Activated T-helper 1 cell treated with anti-CD3 and anti-CD28 coated beads, Interleukin-2, amount 50 U/mL, for 16 hours (primary cell): ENCODE results near the gene CALR3.
"Not testable (repeated sequence)": the region's sequence is repeated elsewhere in the genome, so short reads cannot be mapped to it uniquely, and the experiment has no call there.

Experiments
- DNase-seq, 2 donors: peaks; one replicate each; pipeline ENCODE4 v3.0.0-alpha.2; 2020; ENCODE audit warnings: low read depth in 1 of 2, low spot score in 1 of 2

The CALR3 gene

DNA sequence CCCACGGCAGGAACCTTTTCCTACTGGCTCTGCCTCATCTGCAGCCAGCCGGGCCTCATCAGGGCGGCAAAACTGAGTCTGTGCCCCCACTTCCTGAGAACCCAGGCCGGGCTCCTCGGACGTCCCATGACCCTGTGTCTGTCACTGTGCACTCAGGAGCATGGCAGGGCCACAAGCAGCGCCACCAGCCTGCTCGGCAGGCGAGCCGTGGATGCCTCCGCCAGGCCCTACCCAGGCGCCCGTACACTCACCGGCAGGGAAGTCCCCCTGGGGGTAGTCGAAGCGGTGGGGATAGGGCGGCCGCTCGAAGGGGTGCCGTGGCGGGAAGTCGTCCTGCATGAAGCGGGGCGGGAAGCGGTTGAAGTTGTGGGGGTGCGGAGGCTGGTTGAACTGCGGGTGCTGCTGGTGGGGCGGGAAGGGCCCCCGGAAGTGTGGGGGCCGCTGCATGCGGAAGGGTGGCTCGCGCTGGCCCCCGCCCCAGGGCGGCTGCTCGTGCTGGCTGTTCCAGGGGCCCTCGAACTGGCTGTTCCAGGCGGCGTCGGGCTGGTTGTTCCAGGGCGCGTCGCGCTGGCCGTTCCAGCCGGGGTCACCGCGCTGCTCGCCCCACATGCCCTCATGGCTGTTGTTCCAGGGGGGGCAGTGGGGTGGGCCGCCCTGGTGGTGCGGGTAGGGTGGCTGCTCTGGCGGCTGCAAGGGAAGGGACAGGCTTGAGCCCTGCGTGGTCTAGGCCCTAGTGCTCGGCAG, 29.2 kb upstream of the CALR3 start:
- DNase-seq = no peak

DNA sequence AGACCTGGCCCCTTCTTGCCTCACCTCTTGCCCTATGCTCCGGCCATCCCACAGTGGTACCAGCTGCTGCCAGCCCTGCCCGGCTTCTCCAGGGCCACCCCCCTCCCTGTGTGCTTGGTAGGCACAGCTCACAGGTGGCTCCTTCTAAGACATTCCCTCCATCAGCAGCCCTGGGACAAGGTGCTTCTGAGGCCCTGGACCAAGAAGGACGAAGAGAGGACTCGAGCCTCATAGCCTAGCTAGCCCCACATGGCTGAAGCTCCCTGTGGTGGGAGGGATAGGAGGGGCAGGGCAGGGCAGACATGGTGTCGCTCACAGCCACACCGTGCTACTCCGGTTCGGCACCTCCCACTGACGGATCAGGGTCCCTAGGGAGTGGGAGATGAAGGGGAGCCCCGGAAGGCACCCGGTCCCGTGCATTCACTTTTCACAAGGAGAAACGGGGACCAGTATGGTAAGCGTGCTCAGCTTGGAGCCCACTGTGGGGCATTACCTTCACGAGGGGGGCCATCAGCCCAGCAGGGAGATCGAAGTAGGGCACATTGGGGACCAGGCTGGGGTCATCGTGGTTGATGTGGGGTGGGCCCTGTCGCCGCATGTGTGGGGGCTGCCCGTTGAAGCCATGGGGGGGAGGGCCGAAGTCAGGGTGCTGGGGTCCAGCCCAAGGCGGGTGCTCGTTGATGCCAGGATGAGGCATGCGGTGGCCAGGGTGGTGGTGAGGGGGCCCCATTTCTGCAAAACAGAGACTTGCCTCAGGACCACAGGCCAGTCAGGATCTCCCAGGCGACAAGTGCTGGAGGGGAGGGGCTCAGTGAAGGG, 26.8 kb upstream of the CALR3 start:
- DNase-seq = no peak

DNA sequence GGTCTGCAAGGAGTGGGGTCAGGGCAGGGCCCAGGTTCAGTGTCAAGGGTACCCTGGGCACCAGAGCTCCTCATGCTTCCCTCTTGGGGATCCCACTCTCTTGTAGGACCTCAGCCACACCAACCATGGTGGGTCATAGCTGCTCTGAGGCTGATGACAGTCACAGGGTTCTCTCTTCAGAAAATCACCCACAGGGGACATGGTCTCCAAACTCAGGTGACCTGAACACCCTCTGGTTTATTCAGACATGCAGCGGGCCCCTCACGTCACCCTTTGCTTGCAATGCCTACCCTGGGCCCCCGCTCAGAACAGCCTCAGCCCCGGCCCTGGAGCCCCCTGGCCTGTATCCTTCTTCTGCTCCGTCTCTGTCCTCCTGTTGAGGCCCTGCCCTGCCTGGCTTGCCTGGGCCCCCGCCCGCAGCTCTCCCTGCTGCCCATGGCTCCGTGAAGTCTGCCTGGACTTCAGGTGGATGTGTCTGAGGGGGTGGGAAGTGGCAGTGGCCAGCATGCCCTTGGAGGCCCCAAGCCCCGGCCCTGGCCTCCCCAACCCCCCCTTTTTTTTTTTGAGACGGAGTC, 25.8 kb upstream of the CALR3 start:
- no peak for DNase-seq

DNA sequence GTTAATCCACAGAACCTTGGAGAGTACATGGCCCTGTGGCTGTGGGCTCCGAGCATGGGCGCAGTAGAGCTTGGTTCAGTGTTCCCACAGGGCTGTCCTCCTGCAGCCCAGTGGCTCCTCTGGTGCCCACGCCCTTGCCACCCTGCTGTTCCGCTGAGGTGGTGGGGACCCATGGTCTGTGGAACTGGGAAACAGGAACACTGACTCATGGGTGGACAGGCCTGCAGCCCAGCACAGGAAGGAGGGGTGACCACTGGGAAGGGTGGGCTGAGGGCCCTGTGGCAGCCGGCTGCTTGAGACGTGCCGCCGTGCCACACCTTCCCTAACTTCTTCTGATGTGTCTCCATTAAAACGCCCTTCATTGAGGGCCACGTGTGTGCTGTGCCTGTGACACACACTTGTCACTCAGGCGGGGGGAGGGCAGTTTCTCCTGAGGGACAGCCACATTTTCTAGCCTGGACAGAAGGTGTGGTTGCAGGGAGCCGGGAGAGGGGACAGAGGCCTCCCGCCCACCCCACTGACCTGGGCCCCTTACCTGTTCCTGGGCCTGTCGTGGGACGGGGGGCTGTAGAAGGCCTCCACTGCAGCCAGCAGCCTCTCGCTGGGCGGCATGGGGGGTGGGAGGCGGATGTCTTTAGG, 25.1 kb upstream of the CALR3 start:
- DNase-seq = no peak

DNA sequence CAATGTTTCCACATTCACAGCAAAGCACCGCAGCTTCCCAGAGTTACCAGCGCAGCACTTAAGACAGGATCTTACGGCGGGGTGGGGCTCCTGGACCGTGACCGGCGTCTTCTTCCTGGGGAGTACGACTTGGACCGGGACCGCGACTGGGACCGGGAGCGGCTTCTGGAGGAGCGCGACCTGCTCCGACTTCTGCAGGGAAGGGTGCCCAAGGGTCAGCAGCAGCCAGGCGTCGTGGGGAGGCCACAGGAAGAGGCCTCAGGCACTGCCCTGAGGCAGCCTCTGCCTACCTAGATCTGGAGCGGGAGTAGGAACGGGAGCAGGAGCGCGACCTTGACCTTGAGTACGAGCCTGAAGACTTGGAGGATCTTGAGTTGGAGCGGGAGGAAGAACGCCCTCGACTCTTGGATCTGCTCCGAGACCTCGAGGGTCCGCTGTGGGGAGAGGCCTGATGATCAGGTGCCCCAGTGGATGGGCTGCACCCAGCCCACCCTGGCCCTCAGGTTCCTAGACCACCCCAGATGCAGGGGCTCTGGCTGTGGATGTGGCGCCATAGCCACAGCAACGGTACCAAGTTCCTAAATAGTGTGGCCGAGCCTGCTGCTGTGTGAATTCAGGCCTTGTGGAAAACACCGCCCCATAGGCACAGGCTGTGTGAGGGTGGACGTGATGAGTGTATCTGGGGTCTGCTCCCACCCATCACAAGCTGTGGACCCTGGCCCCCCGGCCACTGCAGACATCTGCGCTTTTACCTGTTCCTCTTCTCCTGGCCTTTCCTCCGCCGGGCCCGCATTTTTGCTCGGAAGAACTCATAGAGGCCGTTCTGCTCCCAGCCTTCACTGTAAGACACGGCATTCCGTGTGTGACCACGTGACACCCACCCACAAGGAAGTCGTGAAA, 24.4 kb upstream of the CALR3 start:
- DNase-seq = no peak

DNA sequence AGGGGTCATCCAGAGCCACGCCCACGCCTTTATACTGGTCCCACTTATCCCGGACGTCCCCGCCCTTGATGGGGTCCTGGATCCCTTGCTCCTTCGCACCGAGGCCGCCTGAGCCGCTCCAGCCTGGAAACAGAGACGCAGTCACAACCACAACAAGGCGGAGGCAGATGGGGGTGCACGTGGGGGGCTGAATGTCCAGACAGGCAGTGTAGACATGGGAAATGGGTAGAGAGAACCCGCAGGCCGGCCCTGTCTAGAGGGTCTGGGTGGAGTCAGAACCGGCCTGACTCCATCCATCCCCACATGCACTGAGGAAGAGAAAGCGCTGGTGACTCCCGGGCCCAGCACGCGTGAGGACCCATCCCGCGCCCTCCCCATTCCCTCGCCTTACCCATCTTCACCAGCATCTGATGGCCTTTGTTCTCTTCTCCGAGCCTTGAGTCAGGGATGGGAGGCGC, 23.3 kb upstream of the CALR3 start:
- no peak for DNase-seq

DNA sequence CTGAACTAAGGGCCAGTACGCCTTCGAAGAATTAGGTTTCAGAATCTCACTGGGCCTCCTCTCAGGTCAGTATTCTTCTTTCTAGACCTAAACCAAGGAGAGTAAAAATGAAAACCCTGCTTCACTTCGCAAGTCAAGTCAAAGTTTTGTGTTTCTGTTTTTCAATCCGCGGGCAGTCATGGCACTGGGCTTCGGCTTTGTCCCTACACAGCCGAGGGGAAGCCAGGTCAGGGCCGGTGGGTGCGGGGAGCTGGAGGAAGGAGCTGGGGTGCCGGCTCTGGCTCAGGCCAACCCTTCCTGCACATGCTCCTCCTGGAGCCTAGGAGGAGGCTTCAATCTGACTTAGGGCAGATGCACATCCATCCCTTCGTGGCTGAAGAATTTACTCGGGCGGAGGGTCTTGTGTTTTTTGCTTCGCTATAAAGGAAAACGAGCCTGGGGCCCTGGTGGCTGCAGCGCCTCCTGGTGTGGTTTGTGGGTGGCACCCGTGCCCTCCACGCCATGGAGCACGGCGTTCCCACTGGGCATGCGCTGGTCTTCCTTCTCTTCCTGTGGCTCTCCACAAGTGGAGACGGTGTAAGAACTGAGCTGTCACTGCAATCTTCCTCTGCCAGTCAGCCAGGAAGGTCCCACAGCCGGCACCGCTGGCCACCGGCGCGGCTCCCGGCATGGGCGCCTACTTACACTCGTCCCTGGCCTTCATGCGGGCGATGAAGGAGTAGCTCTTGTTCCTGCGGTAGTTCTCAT, 22.7 kb upstream of the CALR3 start:
- no peak for DNase-seq

DNA sequence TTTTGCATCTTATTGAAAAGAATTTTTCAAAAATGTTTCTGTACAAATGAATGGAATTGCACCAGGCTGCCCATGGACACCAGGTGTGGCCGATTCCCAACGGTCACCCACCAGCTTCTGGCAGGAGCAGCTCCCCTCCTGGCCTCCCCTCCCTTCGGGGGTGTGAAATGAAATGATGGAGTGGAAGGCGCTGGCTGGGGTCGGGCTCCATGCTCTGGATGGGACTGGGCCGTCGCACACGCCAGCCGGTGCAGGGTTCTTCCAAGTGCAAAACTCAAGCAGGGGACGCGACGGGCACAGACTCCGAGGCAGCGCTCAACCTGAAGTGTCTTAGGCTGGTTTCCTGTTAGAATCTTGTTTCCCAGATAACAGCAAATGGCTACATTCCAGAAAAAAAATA, 22.1 kb upstream of the CALR3 start:
- no peak for DNase-seq

DNA sequence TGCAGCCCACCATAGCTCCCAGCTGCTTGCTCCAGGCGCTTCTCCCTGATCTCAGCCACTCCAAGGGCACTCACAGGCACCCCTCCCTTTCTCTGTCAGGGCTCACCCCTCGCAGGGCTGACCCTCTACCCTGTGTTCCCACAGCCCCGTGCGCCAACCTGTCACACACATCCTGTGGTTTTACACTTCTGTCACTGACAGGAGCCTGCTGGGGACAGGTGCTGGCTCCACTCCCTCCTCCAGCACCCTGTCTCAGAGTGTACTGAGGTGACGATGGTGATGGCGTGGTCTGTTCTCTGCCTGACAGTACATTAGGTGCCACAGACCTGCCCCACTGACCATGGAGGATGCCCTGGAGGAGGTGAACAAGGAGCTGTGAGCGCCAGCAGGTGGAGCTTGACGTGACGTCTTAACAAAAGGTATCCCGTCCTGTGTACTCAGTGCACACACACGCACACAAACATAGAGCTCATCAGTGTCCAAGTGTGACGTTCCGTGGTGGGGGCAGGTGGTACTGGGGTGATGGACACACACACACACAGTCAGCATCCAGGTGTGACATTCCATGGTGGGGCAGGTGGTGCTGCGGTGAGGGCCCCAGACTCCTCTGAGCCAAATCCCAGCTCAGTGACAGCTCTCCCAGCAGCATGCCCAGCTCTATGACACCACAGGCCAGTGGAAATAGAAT, 21.1 kb upstream of the CALR3 start:
- no peak for DNase-seq

DNA sequence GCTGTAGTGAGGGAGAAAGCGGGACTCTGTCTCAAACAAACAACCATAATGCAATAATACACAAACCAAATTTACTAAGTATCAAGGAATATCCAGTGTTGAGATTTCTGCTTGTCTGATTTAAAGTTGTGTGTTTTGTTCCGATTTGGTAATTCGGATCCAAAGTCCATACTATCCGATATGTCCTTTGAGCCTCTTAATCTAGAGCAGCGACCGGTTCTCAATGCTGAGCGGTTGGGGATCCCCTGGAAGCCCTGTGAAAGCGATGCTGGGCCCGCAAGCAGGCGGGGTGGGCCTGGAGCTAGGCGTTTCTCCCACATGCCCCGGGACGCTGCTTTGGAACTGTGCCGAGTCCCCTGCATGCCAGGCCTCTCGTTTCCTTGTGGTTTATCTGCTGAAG, 20.4 kb upstream of the CALR3 start:
- no peak for DNase-seq

DNA sequence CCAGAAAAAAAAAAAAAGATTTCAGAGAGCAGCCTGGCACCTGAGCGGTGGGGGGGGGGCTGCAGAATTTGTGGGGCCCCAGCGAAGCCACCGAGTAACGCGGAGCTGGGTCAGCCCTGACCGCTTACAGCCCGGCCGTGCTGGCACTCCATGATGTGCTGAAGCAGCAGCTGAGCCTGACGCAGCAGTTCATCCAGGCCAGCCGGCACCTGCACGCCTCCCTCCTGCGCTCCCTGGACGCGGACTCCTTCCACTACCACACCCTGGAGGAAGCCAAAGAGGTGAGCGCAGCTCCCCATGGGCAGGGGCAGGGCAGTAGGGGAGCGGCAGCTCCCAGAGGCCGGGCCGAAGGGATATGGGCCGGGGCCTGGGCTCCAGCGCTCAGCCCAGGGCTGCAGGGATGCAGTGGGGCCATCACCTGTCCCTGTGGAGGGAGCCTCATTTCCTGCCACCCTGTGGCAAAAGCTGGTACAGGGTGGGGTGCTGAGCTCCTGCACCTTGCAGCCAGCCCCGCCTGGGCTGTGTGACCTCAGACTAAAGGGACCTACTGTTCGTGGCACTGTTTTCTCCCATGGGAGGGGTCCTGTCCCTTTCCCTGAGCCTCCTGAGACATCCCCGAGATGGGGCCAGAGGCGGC, 18.5 kb upstream of the CALR3 start:
- DNase-seq = no peak

DNA sequence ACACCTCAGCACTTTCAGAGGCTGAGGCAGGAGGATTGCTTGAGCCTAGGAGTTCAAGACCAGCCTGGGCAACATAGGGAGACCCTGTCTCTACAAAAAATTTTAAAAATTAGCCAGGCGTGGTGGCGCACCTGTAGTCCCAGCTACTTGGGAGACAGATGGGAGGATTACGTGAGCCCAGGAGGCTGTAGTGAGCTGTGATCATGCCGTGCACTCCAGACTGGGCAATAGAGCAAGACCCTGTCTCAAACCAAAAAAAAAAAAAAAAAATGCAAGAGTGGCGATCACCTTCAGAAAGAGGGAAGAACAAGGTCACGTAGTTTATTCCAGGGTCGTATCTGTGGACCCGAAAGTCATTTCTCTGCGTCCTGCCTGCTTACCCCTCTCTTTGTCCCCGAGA, 16.6 kb upstream of the CALR3 start:
- not testable (repeated sequence) for DNase-seq

DNA sequence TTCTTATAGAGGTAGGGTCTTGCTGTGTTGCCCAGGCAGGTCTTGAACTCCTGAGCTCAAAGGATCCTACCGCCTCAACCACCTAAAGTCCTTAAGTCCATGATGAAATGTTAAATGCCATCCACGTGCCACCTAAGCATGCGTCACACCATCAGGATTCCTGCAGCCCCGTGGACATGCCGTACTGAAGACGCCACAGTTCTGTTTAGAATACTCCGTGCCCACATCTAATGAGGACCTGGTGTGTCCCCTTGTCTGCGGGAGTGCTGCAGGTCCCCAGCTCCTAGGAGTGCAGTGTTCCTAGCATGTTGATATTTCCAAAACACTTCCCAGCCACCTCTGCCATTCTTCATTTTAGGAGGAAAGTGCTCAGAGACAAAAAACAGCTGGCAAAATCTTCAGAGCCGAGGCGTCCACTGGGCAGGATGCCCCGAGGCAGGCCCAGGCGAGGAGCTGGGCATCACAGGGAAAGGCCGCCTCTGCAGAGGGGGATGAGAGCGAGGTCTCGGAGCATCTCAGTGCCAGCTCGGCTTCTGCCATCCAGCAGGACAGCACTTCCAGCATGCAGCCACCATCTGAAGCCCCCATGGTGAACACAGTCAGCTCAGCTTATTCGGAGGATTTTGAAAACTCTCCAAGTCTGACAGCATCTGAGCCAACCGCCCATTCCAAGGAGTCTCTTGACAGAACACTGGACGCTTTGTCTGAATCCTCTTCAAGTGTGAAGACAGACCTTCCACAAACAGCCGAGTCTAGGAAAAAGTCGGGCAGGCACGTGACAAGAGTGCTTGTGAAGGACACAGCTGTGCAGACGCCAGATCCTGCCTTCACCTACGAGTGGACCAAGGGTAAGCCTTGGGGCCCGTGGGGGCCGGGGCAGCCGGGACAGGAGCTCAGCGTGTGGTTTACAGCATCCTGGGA, 13.4 kb upstream of the CALR3 start:
- no peak for DNase-seq

DNA sequence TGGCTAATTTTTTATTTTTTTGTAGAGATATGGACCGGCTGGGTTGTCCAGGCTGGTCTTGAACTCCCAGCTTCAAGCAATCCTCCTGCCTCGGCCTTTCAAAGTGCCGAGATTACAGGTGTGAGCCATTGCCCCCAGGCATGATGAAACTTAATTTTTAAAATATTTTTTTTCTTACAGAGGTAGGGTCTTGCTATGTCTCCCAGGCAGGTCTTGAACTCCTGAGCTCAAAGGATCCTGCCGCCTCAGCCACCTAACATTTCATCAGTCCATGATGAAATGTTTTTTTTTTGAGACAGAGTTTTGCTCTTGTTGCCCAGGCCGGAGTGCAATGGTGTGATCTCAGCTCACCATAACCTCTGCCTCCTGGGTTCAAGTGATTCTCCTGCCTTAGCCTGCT, 12.6 kb upstream of the CALR3 start:
- no peak for DNase-seq

DNA sequence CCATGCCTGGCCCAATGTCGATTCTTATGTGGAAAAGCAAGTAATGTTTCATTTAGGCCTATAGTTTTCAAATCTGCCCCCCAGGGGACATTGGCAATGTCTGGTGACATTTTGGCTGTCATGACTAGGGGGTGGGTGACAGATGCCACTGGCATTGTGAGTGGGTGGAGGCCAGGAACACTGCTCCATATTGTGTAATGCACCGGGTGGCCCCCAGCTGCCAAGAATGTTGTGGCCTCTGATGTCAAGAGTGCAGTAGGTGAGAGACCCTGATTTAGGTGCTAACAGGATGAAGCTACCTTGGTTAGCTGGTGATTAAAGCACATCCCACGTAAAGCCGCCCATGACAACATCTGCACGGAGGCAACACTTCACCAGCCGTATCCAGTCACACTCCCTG, 11.0 kb upstream of the CALR3 start:
- no peak for DNase-seq

DNA sequence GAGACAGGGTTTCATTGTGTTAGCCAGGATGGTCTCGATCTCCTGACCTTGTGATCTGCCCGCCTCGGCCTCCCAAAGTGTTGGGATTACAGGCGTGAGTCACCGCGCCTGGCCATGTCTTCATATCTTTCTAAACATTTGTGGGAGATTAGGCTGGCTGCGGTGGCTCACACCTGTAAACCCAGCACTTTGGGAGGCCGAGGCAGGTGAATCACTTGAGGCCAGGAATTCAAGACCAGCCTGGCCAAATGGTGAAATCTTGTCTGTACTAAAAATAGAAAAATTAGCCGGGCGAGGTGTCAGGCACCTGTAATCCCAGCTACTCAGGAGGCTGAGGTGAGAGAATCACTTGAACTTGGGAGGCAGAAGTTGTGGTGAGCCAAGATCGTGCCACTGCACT, 10.2 kb upstream of the CALR3 start:
- not testable (repeated sequence) for DNase-seq

DNA sequence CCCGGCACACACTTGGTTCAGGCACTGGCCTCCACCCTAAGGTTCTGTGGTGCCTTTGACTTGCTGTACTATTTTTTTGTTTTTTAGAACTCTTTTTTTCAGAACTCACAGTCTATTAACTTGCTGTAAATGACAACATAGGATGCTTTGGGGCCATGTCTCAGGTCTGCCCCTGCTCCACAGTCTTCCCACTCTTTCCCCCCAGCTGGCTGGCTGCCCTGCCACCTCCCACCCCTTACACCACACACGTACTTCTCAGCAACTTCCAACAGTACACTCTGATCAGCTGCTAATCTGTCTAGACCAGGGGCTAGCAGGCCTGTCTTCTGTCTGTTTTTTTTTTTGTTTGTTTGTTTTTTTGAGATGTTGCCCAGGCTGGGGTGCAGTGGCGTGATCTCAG, 8.3 kb upstream of the CALR3 start:
- no peak for DNase-seq

DNA sequence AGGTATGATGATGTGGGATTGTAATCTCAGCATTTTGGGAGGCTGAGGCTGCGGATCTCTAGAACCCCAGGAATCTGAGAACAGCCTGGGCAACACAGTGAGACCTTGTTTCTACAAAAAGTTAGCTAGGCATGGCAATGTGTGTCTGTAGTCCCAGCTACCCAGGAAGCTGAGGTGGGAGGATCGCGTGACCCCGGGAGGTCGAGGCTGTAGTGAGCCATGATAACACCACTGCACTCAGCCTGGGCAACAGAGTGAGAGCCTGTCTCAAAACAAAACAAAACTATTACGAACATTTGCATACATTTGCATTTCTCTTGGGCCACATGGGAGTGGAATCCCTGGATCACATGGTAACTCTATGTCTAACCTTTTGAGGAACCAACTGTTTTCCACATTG, 1.9 kb upstream of the CALR3 start:
- DNase-seq = no peak
